Gastrocnemius medialis (tissue), 4 donors: Measurements from ENCODE around the gene LRRC8D. TPM values are rescaled to one million over a fixed set of nuclear protein-coding genes. Genes with fewer than 3 reads are reported as not detected.

Experiments used
- ATAC-seq, 2 donors: fragments of 150-250 bp; one replicate each; pipeline ENCODE4 v1.9.1; 2016
- DNase-seq, 2 donors: peaks; one replicate each; pipeline ENCODE4 v3.0.0-alpha.2; 2019
- H3K27ac ChIP-seq, 4 donors: fragments of 200-600 bp; sonication (generic); 1 replicate in 1 of 4; 2 replicates in 3 of 4; pipeline ENCODE4 v1.5.1; 2016 to 2018; ENCODE audit warnings: mild to moderate bottlenecking in 2 of 4, moderate library complexity in 1 of 4
- H3K27me3 ChIP-seq, 3 donors: fragments of 200-600 bp; sonication (generic) in 2 of 3; 1 replicate in 1 of 3; 2 replicates in 2 of 3; pipeline versions ENCODE4 v1.5.1 to v1.6.0; 2016 to 2019; ENCODE audit warnings: mild to moderate bottlenecking in 1 of 3, moderate library complexity in 1 of 3
- H3K36me3 ChIP-seq, 2 donors: fragments of 200-600 bp; sonication (generic) in 1 of 2; one replicate each; pipeline ENCODE4 v1.5.1; 2017 to 2018
- H3K4me1 ChIP-seq, 2 donors: fragments of 200-600 bp; sonication (generic) in 1 of 2; one replicate each; pipeline ENCODE4 v1.5.1; 2016 to 2017; ENCODE audit warnings: mild to moderate bottlenecking in 2 of 2
- H3K4me3 ChIP-seq, 4 donors: fragments of 200-600 bp; sonication (generic) in 3 of 4; 1 replicate in 1 of 4; 2 replicates in 3 of 4; pipeline ENCODE4 v1.5.1; 2016 to 2019; ENCODE audit warnings: mild to moderate bottlenecking in 2 of 4
- H3K9me3 ChIP-seq, 3 donors: fragments of 200-600 bp; sonication (generic) in 2 of 3; 1 replicate in 1 of 3; 2 replicates in 2 of 3; pipeline ENCODE4 v1.5.1; 2016 to 2019
- POLR2A ChIP-seq, 2 donors: fragments of 450-650 bp; IDR thresholded peaks; one replicate each; pipeline ENCODE4 v1.6.1; 2017; ENCODE audit warnings: antibody characterized with exemption in 2 of 2, mild to moderate bottlenecking in 2 of 2, moderate library complexity in 2 of 2
- in situ Hi-C, 4 donors: fragments of 200-750 bp; cut with MboI; loops; one replicate each; pipeline versions ENCODE4 v1.15.0 to v1.8.0; 2017; ENCODE audit warnings: low sequenced_read_pairs in 4 of 4
- intact Hi-C: fragments of 100-400 bp; cut with DNase I; formaldehyde crosslinking; loops from one replicate; pipeline ENCODE4 v1.15.1; 2023; ENCODE audit warnings: low total_unique reads
- total RNA-seq, 4 donors: library from RNA; depleted of rRNA; stranded (reverse); fragments of >200 nt; gene quantifications; one replicate each; pipeline versions ENCODE4 v1.1.0 to v1.2.3, GENCODE V29; 2016
- TF ChIP-seq, protein P1 (sequence below), 5 experiments: fragments of 450-650 bp in 3 of 5; fragments of 200-600 bp in 2 of 5; sonication (generic) in 2 of 5; IDR thresholded peaks in 4 of 5; conservative IDR thresholded peaks in 1 of 5; 1 replicate in 4 of 5; 2 replicates in 1 of 5; pipeline ENCODE4 v1.5.1; 2016 to 2019; ENCODE audit warnings: antibody characterized with exemption in 5 of 5, mild to moderate bottlenecking in 3 of 5, moderate library complexity in 3 of 5

LRRC8D gene
- total RNA-seq, 4 donors from 2014 or later, result 3.0 to 15.0 (median 9.2) TPM

DNA sequence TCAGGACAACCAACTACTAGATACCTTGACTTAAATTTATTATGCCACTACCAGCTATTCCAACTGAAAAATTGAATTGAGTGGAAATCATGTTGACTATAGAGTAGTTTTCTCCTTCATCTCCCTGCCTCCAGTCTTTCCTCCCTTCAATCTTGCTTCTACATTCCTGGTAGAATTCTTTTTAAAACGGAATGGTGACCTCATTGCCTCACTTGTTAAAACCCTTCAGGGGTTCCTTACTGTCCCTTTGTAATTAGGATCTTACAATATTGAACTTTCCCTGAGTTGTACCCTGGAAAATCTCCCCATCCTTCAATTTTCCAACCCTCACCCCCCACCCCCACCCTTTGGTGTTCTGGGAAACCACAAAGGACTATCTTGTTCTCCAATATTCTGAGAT, 91.2 kb downstream of the LRRC8D start:
- ATAC-seq (no peak), DNase-seq (no peak)
- Histone ChIP-seq H3K27ac (no peak overlapping the region), H3K4me1 (peaks cover 49 to 61% of the 10 kb centered on the region in 2 donors), H3K27me3 (no peaks in the 10 kb centered on the region), H3K9me3 (no peaks in the 10 kb centered on the region), H3K4me3 (no peak overlapping the region), H3K36me3 (no peaks in the 10 kb centered on the region)
- intact Hi-C loops (no loop called here), in situ Hi-C loops (no loop called here)
- no peak for TF ChIP-seq POLR2A (IDR thresholded peaks at IDR 0.05)
- TF ChIP-seq, protein P1, sequence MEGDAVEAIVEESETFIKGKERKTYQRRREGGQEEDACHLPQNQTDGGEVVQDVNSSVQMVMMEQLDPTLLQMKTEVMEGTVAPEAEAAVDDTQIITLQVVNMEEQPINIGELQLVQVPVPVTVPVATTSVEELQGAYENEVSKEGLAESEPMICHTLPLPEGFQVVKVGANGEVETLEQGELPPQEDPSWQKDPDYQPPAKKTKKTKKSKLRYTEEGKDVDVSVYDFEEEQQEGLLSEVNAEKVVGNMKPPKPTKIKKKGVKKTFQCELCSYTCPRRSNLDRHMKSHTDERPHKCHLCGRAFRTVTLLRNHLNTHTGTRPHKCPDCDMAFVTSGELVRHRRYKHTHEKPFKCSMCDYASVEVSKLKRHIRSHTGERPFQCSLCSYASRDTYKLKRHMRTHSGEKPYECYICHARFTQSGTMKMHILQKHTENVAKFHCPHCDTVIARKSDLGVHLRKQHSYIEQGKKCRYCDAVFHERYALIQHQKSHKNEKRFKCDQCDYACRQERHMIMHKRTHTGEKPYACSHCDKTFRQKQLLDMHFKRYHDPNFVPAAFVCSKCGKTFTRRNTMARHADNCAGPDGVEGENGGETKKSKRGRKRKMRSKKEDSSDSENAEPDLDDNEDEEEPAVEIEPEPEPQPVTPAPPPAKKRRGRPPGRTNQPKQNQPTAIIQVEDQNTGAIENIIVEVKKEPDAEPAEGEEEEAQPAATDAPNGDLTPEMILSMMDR (IDR thresholded peaks at IDR 0.05 in 4 of 5, conservative IDR thresholded peaks at IDR 0.05 in 1 of 5), result no peak

DNA sequence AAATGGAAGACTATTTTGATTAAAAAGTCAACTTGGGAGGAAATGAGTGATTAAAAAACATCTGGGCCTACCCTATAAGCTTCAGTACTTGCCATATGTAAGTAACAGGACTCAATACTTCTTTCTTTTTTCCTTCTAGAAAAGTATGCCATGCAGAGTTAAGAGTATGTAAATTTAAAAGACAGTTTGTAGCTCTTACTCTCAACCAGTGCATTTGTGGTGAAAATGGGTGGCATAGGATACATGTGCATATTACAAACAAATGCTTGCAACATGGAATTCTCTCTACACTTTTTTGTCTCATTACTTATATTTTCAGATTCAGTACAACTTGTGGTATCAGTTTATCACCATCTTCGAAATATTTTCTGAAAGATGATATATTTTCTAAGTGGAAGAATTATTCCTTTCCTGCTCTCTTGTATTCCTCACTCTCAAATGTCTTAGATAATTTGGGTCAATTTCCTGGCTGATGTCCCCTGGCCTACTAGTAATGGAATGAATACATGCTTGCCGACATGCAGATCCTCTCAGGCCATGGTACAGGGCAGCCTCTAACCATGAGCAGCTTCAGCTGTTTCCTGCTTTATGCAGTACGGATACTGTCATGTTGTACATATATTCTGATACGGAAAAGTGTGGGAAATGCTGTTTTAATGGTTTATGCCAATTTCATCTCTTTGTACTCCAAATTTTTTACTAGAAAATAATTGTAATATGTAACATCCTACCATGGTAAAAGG, 92.7 kb downstream of the LRRC8D start:
- ATAC-seq (no peak), DNase-seq (no peak)
- H3K27me3 ChIP-seq, result no peaks in the 10 kb centered on the region
- H3K4me1 ChIP-seq, result peaks cover 38 to 57% of the 10 kb centered on the region in 2 donors
- in situ Hi-C loops, result no loop called here
- intact Hi-C loops, result no loop called here
- H3K36me3 ChIP-seq, result no peaks in the 10 kb centered on the region
- no peaks in the 10 kb centered on the region for H3K9me3 ChIP-seq
- H3K27ac ChIP-seq, result no peak overlapping the region
- H3K4me3 ChIP-seq, result no peak overlapping the region
- no peak for TF ChIP-seq POLR2A (IDR thresholded peaks at IDR 0.05)

DNA sequence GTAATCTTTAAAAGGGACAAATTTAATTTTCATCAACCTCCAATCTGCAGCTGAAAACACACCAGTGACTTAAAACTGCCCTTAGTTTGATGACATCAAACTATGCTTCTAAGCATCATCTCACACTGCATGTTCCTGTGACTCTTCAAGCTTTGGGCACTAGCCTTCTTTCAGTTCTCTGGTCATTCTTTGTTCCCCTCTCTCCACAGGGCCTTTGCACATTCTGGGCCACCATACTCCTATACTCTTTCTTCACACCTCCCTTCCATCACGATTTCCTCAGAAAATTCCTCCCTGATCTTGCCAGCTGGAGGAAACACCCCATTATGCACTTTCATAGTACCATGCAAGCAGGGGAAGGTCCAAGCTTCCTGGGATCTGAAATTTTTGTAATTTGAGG, 96.5 kb downstream of the LRRC8D start:
- in situ Hi-C loops, result no loop called here
- intact Hi-C loops, result loop anchor here (5.0 kb wide), 1 partner anchor 95 kb away; the partner anchor contains the start of gene LRRC8D
- Histone ChIP-seq H3K9me3 (no peaks in the 10 kb centered on the region), H3K4me1 (peaks cover 11 to 39% of the 10 kb centered on the region in 2 donors), H3K36me3 (no peaks in the 10 kb centered on the region), H3K27ac (peak overlapping the region in 2 of 4 donors; percentile 36 to 70), H3K4me3 (no peak overlapping the region), H3K27me3 (no peaks in the 10 kb centered on the region)
- DNase-seq (no peak), ATAC-seq (no peak)
- TF ChIP-seq, protein P1 (IDR thresholded peaks at IDR 0.05 in 4 of 5, conservative IDR thresholded peaks at IDR 0.05 in 1 of 5), result no peak
- TF ChIP-seq POLR2A (IDR thresholded peaks at IDR 0.05), result no peak

DNA sequence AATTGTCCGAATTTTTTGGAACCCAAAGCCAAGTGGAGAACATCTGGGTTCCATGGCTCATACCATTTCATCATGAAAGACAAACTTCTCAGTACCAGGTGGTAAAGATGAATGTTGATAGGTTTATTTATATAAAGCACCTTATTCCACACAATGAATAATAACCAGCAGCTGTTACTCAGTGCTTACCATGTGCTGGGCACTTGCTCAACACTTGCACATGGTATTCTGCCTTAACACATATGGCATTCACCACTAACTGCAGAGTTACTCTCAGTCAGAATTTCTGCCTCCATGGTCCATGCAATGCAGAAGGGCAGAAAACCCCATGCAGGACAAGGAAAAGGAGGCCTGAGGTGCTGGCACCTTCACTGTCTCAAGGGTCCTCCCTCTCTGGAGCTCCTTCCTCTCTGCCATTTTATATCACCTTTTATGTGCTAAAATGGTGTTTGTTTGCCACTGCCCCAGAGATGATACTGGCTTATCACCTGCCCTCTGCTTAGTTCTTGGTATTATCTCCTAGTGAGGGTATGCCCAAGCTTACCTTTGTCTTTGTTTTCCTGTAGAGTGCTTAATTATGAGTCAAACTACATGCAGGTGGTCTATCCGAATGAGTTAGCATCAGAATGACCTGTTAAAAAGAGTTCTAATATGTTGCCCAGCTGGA, 97.4 kb downstream of the LRRC8D start:
- no peak overlapping the region for H3K4me3 ChIP-seq
- H3K9me3 ChIP-seq, result no peaks in the 10 kb centered on the region
- TF ChIP-seq, protein P1 (IDR thresholded peaks at IDR 0.05 in 4 of 5, conservative IDR thresholded peaks at IDR 0.05 in 1 of 5), result no peak
- TF ChIP-seq POLR2A (IDR thresholded peaks at IDR 0.05), result no peak
- H3K27me3 ChIP-seq, result no peaks in the 10 kb centered on the region
- H3K4me1 ChIP-seq, result peaks cover 11 to 34% of the 10 kb centered on the region in 2 donors
- in situ Hi-C loops, result no loop called here
- H3K27ac ChIP-seq, result peak overlapping the region in 3 of 4 donors; percentile 50 to 75 (median 60)
- no peaks in the 10 kb centered on the region for H3K36me3 ChIP-seq
- peak; percentile 48 to 76 for DNase-seq
- intact Hi-C loops, result loop anchor here (5.0 kb wide), 1 partner anchor 96 kb away; the partner anchor contains the start of gene LRRC8D
- peak; percentile 97 to 99 for ATAC-seq

DNA sequence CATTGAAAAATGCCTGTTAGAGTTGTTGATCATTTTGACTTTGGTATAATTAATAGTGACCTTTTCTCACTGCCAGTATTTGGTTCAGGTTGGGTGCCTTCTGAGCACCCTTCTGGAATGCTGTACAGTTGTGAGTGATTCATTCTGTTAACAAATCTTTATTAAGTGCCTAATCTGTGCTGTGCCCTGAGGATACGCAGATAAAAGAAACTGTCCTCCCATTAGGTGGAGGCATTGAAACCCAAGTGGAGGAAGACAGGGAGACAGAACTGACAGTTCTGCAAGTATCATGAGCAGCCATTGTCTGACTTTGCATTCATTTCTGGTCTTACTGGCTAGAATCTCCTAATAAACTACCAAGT, 97.9 kb downstream of the LRRC8D start:
- Histone ChIP-seq H3K27ac (peak overlapping the region in 3 of 4 donors; percentile 50 to 75 (median 60)), H3K4me3 (no peak overlapping the region), H3K36me3 (no peaks in the 10 kb centered on the region), H3K4me1 (peaks cover 11 to 34% of the 10 kb centered on the region in 2 donors), H3K27me3 (no peaks in the 10 kb centered on the region), H3K9me3 (no peaks in the 10 kb centered on the region)
- intact Hi-C loops (loop anchor here (5.0 kb wide), 1 partner anchor 96 kb away; the partner anchor contains the start of gene LRRC8D), in situ Hi-C loops (no loop called here)
- no peak for TF ChIP-seq POLR2A (IDR thresholded peaks at IDR 0.05)
- TF ChIP-seq, protein P1 (IDR thresholded peaks at IDR 0.05 in 4 of 5, conservative IDR thresholded peaks at IDR 0.05 in 1 of 5), result no peak
- ATAC-seq, result peak in 1 of 2 donors; percentile 28
- no peak for DNase-seq
